Psoas muscle (tissue), 8 donors: ENCODE measurements around the gene C3orf33. TPM values are rescaled to one million over a fixed set of nuclear protein-coding genes. Genes with fewer than 3 reads are reported as not detected.

ENCODE experiments used
- ATAC-seq, 4 donors: fragments of 200-7000 bp; cut with Tn5 transposase; one replicate each; pipeline ENCODE4 v1.9.1; 2020; ENCODE audit warnings: moderate library complexity in 3 of 4, mild to moderate bottlenecking in 2 of 4
- DNase-seq, 2 donors: peaks; one replicate each; pipeline ENCODE4 v3.0.0-alpha.2; 2020
- H3K27ac ChIP-seq: fragments of 200-600 bp; one replicate; pipeline ENCODE4 v1.8.0; 2022
- H3K27me3 ChIP-seq, 3 donors: fragments of 200-600 bp in 1 of 3; one replicate each; pipeline versions ENCODE4 v1.6.1 to v1.8.0; 2013 to 2022; ENCODE audit warnings: low read length in 2 of 3, mild to moderate bottlenecking in 2 of 3, moderate library complexity in 1 of 3; ENCODE audit not compliant: insufficient read depth in 3 of 3
- H3K36me3 ChIP-seq, 2 donors: fragments of 200-600 bp in 1 of 2; one replicate each; pipeline versions ENCODE4 v1.6.1 to v1.8.0; 2013 to 2022; ENCODE audit warnings: low read depth in 1 of 2, mild to moderate bottlenecking in 1 of 2, moderate library complexity in 1 of 2; ENCODE audit not compliant: insufficient read depth in 1 of 2
- H3K4me1 ChIP-seq: fragments of 200-600 bp; one replicate; pipeline ENCODE4 v1.8.0; 2022
- H3K4me3 ChIP-seq: fragments of 200-600 bp; one replicate; pipeline ENCODE4 v1.8.0; 2022; ENCODE audit warnings: mild to moderate bottlenecking
- H3K9me3 ChIP-seq: fragments of 200-600 bp; one replicate; pipeline ENCODE4 v1.8.0; 2022
- WGBS, 3 donors: extraction: QIAGEN DNeasy Blood & Tissue Kit; methylation state at CpG; one replicate each; pipeline versions ENCODE4 v1.1.6 to v1.1.7; 2013; 5-methylcytosine and 5-hydroxymethylcytosine counted together
- intact Hi-C, 2 donors: fragments of 100-400 bp; cut with DNase I; formaldehyde crosslinking; loops; one replicate each; pipeline versions ENCODE4 v1.11.0 to v1.14.2; 2022
- polyA plus RNA-seq, 3 donors: library from polyadenylated mRNA; stranded (reverse); fragments of 200-250 nt; gene quantifications; one replicate each; pipeline ENCODE4 v1.2.3, GENCODE V29; 2013
- total RNA-seq, 4 donors: library from RNA; stranded (reverse); fragmentation: NEBNext Ultra II Directional in 2 of 4; extraction: Animal tissue kit (Norgen Biotek cat#: 25700) in 2 of 4; gene quantifications; one replicate each; pipeline versions ENCODE4 v1.2.1 to v1.2.4, GENCODE V29; 2021 to 2023
- TF ChIP-seq, protein P1 (sequence below): fragments of 200-600 bp; IDR thresholded peaks from one replicate; pipeline ENCODE4 v1.8.0; 2022; ENCODE audit warnings: antibody characterized with exemption
- donor health status: healthy with polysubstance abuse.
- donor health status: DM: no; HTN: no; CAD: no; lungs with moderate emphysema.
- donor health status: Bipolar disorder and iron deficiency.
- donor health status: healthy.
- donor health status: DM: yes; HTN: yes; CAD: no.
- donor health status: DM: no; HTN: no; CAD: no.
- donor health status: DM: no; HTN: no; CAD: no.
- donor health status: DM: yes; HTN: yes; CAD: no.

C3orf33 gene
- total and polyA plus RNA-seq, 7 donors: 2.6 to 5.1 (median 3.8) TPM

DNA sequence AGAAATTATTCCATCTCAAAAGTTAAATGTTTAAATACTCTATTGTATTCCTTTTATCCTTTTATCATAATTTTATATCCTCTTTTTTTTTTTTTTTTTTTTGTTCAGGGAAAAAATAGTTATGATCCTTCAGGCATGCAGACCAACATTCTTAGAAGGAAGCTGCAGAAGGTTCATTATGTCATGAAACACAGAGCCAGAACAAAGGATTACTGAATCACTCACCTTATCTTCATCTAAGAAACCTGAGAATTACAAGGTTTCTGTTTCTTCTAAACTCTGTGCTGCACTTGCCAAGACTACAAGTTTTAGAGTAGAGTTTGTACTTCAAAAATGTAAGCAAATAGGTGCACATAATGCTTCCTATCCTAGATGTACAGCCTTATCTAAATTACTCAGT lies 64.5 kb downstream of the C3orf33 start:
- Histone ChIP-seq H3K27me3 (peaks cover 6 to 41% (median 7%) of the 10 kb centered on the region in 3 donors), H3K36me3 (no peaks in the 10 kb centered on the region), H3K9me3 (no peaks in the 10 kb centered on the region), H3K4me1 (peaks cover 6% of the 10 kb centered on the region), H3K27ac (no peak overlapping the region), H3K4me3 (no peak overlapping the region)
- intact Hi-C loops: loop anchor here in 1 of 2 donors (10.0 kb wide), 1 partner anchor 1293 kb away; no protein-coding TSS in a partner anchor
- no peak for DNase-seq
- no peak for ATAC-seq
- TF ChIP-seq, protein P1, sequence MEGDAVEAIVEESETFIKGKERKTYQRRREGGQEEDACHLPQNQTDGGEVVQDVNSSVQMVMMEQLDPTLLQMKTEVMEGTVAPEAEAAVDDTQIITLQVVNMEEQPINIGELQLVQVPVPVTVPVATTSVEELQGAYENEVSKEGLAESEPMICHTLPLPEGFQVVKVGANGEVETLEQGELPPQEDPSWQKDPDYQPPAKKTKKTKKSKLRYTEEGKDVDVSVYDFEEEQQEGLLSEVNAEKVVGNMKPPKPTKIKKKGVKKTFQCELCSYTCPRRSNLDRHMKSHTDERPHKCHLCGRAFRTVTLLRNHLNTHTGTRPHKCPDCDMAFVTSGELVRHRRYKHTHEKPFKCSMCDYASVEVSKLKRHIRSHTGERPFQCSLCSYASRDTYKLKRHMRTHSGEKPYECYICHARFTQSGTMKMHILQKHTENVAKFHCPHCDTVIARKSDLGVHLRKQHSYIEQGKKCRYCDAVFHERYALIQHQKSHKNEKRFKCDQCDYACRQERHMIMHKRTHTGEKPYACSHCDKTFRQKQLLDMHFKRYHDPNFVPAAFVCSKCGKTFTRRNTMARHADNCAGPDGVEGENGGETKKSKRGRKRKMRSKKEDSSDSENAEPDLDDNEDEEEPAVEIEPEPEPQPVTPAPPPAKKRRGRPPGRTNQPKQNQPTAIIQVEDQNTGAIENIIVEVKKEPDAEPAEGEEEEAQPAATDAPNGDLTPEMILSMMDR: no peak

DNA sequence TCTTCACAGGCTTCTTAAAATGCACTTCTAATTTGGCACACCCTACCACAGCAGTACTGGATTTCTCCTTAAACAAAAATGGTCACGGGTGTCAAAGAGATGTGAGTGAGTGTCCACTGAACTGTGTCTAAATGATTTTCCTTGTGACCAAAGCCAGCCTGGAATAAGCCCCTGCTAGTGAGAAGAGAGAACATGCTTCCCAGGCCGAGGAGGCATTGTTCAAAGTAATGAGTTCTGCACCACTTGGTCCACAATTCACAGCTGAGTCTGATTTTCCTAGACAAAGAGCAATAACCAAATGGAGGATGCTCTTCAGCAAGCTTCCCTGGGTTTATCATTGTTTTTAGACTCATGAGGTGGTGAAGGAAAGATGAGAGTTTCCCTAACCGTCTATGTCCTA lies 65.0 kb downstream of the C3orf33 start:
- H3K27ac ChIP-seq: no peak overlapping the region
- TF ChIP-seq, protein P1: no peak
- no peaks in the 10 kb centered on the region for H3K9me3 ChIP-seq
- intact Hi-C loops: loop anchor here in 1 of 2 donors (10.0 kb wide), 1 partner anchor 1294 kb away; no protein-coding TSS in a partner anchor
- ATAC-seq: no peak
- DNase-seq: no peak
- peaks cover 6% of the 10 kb centered on the region for H3K4me1 ChIP-seq
- H3K4me3 ChIP-seq: no peak overlapping the region
- H3K36me3 ChIP-seq: no peaks in the 10 kb centered on the region
- H3K27me3 ChIP-seq: peaks cover 6 to 41% (median 7%) of the 10 kb centered on the region in 3 donors
- 47 to 50% (median 48%) methylated on average over 3 of the region's 3 CpGs for WGBS, 3 donors

DNA sequence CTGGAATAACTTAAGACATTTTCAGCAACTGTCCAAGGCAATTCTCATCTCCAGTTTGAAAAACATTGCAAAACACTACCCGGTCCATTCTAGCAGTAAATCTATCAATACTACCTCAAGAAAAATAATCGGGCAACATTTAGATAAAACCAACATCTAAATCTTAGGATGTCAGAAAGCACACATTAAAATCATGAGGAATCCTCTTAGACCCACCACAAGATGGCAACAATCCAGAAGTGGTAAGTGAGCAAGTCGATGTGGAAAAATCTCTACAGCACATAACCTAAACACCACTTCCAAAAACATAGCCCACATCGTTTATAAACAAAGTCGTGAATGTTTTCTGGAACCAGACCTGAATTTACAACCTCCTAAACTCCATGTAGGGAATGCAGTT lies 66.9 kb downstream of the C3orf33 start:
- DNase-seq (no peak), ATAC-seq (no peak)
- TF ChIP-seq, protein P1: no peak
- 28 to 33% (median 31%) methylated on average over 5 of the region's 5 CpGs for WGBS, 3 donors
- Histone ChIP-seq H3K4me1 (peaks cover 6% of the 10 kb centered on the region), H3K9me3 (no peaks in the 10 kb centered on the region), H3K27ac (no peak overlapping the region), H3K27me3 (peaks cover 3 to 39% (median 7%) of the 10 kb centered on the region in 3 donors), H3K4me3 (no peak overlapping the region), H3K36me3 (no peaks in the 10 kb centered on the region)
- intact Hi-C loops: no loop called here

DNA sequence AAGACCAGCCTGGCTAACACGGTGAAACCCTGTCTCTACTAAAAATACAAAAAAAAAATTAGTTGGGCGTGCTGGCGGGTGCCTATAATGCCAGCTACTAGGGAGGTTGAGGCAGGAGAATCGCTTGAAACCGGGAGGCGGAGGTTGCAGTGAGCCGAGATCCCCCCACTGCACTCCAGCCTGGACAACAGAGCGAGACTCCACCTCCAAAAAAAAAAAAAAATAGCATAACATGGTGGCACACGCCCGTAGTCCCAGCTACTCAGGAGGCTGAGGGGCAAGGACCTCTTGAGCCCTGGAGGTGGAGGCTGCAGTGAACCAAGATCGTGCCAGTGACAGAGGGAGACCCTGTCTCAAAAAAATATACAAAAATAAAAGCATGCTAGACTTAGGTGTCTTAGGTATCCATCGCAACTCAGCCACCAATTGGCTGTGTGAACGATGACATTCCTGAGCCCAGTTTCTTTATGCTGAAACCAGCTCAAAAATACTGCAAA lies 67.5 kb downstream of the C3orf33 start:
- Histone ChIP-seq H3K4me3 (no peak overlapping the region), H3K27ac (no peak overlapping the region), H3K9me3 (no peaks in the 10 kb centered on the region), H3K4me1 (peaks cover 2% of the 10 kb centered on the region), H3K36me3 (no peaks in the 10 kb centered on the region), H3K27me3 (peaks cover 3 to 34% (median 7%) of the 10 kb centered on the region in 3 donors)
- ATAC-seq (no peak), DNase-seq (no peak)
- TF ChIP-seq, protein P1: no peak
- 83 to 86% (median 85%) methylated on average over 12 to 13 of the region's 13 CpGs for WGBS, 3 donors
- intact Hi-C loops: no loop called here
